SK-N-MC (cell line): ENCODE results near the gene ACSM4.

Experiments
- EZH2 ChIP-seq: fragments of 200-600 bp; sonication (generic); IDR thresholded peaks from one replicate; pipeline ENCODE4 v1.6.1; 2017; ENCODE audit warnings: antibody characterized with exemption
- FOXP2 ChIP-seq: optimal IDR thresholded peaks from 2 replicates; pipeline ENCODE3; 2011; ENCODE audit warnings: mild to moderate bottlenecking, moderate library complexity; ENCODE audit not compliant: insufficient read depth; ENCODE audit errors: extremely low read length, control extremely low read depth
- POLR2AphosphoS5 ChIP-seq: IDR thresholded peaks from 2 replicates; pipeline ENCODE4 v1.6.1; 2012; ENCODE audit warnings: mild to moderate bottlenecking, low read depth, low read length, borderline replicate concordance

DNA sequence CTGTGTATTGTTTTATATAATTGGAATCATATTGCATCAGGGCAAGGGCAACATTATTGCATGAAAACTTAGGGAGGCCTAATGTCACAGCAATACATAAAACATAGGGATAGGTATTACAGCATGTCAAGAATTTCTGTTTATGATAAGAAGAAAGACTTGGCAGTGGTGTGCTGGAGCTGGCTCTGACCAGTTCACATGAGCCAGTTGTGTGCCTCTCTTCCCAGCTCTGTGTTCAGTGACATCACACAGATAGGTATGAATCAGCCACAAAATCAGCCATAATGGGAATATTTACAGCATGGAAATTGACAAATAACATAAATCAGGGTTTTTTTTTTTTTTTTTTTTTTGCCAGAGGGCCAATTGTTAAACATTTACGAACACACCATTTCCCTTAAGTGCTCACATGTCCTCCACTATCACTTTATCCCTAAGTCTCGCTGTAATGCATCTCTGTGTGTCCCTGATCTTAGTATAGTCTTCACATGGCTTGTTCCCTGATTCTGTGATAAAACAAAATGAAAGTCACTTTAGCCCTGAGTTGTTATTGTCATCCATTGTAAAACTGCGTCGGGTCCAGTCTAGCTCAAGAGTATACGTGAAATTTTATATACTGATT lies 31.9 kb upstream of the ACSM4 start:
- TF ChIP-seq POLR2AphosphoS5 (no peak), EZH2 (no peak), FOXP2 (no peak)
